GM19238 (cell line): Measurements from ENCODE around the gene TRAF3IP3.
A peak's percentile ranks its signal among the peaks of the same experiment; 100 is the strongest.

Experiments
- DNase-seq: peaks from one replicate; pipeline ENCODE4 v3.0.0; 2011; ENCODE audit warnings: low spot score; ENCODE audit not compliant: insufficient read length

TRAF3IP3 gene, protein sequence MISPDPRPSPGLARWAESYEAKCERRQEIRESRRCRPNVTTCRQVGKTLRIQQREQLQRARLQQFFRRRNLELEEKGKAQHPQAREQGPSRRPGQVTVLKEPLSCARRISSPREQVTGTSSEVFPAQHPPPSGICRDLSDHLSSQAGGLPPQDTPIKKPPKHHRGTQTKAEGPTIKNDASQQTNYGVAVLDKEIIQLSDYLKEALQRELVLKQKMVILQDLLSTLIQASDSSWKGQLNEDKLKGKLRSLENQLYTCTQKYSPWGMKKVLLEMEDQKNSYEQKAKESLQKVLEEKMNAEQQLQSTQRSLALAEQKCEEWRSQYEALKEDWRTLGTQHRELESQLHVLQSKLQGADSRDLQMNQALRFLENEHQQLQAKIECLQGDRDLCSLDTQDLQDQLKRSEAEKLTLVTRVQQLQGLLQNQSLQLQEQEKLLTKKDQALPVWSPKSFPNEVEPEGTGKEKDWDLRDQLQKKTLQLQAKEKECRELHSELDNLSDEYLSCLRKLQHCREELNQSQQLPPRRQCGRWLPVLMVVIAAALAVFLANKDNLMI

DNA sequence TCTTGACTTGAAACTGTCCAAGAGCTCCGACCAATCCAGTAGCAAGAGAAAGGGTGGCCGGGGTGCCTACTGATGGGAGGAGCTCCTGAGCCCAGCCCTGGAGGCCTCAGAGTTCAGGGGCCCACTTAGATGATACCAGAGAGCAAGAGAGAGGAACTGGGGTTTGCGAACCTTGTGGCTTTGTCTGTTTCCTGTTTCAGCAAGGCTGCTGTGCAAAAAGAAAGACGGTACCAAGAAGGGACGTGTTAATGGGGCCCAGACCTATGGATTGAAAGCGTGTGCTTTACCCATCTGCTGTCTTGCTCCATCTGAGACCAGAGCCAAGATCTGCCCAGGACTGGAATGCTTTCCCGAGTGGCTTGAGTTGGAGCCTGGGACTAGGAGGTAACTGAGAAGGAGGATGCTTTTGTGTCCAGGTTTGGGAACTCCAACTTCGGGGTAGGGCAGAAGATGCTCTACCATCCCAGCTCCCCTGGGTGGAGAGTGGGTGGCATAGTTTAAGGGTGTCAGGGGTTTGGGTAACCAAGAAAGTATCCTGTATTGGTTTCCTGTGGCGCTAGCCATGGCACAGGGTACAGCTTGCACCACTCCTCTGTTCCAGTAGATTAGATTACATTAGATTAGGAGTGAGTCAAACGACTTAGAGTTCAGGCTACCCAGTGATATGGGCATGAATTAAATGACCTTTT lies at the start of gene TRAF3IP3:
Gene TRAF3IP3, plus strand, starts transcription at position 128 of the 689 bp plus-strand sequence. CDS start 3,987 bp downstream, outside the sequence.
- peak; percentile 70 for DNase-seq

DNA sequence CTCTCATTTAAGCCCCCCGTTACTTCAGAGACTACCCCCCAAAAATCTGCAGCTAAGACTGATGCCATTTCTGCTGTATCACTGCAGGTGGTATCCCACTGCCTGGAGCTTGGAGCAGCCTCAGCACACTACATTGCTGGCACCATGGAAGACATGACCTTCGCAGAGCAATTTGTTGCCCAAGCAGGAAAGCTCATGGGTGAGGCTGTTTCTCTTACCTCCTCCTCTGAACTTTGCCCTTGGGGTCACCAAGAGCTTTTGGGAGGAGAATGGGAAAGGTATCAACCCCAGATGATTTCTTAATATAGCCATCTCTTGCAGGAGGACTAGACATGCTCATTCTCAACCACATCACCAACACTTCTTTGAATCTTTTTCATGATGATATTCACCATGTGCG lies 49.2 kb upstream of the TRAF3IP3 start:
- DNase-seq: no peak

DNA sequence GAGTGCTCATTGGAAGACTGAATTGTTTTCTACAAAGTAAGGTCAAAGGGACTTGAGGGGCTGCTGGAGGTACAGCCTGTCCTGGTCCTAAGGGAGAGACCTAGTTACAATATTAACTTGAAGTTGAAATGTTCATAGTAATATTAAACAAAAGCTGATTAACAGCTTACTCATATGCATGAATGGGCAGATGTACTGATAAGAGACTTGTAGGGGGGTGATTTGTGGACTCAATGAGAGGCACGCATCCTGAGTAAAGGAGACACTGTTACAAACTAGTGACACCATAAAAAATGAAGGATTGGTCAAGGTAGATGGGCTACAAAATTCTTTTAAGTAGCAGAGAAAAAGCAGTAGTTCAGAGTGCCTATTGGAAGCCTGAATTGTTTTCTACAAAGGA lies 48.5 kb upstream of the TRAF3IP3 start:
- DNase-seq: no peak

DNA sequence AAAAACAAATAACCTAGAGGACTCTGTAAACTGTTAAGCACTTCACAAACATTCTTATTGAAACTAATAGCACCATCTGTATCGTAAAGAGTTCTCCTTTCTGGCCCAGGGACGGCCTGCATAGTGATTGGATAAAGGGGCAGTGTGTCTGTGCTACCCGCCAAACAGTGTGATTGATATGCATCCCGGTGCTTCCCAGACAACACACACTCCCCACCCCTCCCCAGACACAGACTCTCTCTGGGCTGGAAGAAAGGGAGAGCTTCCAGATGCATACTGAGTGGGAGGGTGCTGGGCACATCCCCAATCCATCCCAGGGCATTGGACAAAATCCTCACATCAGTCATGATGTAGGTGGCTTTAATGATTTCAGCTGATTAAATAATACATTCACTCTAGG lies 47.6 kb upstream of the TRAF3IP3 start:
- DNase-seq: no peak

DNA sequence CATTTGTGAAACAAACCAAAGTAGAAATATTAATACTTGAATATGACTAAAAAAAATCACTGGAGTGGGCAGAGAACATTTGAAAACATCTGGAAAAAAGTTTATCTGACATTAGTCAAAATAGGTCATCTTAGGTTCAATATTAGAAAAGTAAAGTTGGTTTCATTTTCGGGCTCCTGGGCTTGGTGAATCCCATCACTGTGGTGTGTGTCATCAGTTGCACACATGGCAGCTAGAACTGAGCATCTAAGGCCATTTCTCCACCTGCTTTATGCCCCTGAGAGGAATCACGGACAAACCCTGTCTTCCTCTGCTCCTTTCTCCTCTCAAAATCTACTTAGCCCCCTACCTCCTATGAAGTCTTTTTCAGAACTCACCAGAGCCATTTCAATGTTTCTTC lies 45.8 kb upstream of the TRAF3IP3 start:
- no peak for DNase-seq

DNA sequence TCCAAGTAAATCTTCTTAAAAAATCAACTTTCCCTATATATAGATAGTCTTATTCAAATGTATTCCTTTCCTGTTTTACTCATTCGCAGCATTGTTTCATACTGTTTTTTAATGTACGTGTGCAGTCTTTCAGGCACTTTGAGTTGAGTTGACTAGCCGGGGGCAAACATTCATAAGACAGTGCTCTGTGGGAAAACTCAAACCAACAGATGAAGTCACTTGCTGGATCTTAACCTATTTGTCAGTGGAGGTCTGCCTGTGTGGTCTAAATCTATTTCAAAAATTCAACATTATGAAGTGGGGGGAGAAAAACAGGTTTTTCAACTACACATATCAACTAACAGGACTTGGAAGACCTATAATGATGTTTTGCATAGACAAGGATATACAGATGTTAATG lies 45.0 kb upstream of the TRAF3IP3 start:
- DNase-seq: no peak

DNA sequence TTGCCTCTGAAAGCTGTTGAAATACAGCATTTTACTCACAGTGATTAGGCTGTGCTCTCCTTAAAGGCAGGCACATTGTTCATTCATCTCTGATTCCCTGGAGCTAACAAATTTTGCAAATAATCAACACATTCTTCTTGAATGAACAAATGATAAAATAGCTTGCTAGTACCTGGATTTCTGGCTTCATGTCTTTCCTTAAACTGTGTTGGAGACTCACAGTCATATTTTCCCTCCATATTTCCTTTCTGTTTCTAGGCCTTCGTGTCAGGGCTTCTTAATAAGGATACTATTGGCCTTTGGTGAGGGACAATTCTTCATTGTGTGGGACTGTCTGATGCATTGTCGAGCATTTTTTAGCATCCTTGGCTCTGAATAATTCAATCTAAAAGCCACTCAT lies 41.5 kb upstream of the TRAF3IP3 start:
- no peak for DNase-seq

DNA sequence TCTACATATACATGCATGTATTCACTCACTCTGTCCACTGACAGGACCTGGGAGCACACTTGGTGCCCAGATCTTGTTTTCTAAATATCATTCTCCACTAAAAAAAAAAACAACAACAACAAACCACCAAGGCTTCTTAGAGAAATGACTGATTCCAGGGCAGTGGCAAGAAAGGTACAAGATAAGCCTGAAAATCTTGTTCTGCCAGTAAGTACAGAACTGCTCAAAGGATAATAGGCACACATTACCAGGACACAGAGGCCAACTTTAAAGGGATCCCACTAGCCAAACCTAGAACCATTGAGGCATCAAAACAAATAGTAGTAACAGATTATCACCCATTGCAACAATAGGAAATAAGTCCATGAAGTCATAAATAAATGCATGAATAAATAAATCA lies 40.5 kb upstream of the TRAF3IP3 start:
- no peak for DNase-seq

DNA sequence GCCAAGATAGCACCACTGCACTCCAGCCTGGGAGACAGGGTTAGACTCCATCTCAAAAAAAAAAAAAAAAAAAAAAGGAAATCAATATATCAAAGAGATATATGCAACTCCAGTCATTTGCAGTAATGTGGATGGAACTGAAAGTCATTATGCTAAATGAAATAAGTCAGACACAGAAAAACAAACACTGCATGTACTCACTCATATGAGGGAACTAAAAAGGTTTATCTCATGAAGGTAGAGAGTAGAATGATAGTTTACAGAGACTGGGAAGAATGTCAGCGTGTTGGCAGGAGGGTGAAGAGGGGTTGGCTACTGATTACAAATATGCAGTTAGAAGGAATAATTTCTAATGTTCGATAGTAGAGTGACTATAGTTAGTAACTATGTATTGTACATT lies 38.0 kb upstream of the TRAF3IP3 start:
- DNase-seq: no peak

DNA sequence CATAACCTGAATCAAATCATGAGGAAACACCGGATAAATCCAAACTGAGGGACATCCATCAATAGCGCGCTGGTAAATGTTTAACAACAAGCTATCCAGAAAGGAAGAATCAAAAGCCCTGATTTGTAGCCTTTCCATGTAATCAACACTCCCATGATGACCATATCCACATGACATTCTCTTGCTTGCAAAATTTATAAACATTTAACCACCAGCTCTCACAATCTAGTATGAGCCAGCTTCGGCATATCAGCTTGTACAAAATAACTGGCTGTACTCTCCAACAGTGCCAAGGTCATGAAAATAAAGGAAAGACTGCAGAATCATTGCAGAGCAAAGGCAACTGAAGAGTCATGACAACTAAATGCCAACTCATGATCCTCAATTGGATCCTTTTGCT lies 35.5 kb upstream of the TRAF3IP3 start:
- DNase-seq: no peak

DNA sequence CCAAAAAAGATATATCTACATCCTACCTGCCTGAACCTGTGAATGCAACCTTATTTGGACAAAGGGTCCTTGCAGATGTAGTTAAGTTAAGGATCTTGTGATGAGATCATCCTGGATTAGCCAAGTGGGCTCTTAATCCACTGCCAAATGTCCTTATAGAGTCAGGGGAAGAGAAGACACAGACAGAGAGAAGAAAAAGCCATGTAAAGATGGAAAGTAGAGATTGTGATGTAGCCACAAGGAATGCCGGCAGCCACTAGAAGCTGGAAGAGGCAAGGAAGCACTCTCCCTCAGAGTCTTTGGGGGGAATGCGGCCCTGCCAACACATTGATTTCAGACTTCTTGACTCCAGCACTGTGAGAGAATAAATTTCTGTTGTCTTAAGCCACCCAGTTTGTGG lies 35.0 kb upstream of the TRAF3IP3 start:
- no peak for DNase-seq

DNA sequence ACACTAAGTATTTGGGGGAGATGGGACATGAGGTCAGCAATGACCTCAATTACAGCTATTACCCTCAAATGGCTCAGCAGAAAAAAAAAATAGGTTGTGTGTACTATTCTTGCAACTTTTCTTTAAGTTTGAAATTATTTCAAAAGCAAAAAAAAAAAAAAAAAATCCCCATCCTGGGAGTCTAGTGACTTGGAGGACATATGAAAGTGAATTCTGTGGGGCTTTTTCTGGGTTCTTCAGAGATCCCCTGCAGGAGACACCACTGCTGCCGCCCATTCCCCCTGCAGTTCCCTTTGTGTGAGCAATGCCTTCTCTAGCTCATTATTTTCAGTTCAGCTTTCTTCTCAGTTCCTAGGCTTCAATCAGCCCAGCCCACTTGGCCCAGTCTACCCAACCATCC lies 34.5 kb upstream of the TRAF3IP3 start:
- no peak for DNase-seq

DNA sequence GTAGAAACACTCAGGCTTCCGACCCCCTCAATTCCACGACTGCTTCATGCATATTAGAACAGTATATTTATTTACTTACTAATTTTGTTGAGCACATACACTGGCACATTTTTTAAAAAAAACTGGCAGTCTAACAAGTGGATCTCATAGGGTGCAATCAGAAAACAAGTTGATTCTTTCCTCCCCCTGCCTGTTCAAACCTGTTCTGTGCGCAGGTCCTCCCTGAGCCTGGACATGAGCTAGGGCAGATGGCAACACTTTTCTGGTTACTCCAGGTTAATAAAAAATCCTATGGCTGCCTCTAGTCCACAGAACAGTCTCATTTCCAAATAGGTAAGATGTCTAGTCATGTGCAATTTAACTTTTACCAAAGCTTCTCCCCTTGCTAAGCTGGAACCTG lies 32.6 kb upstream of the TRAF3IP3 start:
- no peak for DNase-seq

DNA sequence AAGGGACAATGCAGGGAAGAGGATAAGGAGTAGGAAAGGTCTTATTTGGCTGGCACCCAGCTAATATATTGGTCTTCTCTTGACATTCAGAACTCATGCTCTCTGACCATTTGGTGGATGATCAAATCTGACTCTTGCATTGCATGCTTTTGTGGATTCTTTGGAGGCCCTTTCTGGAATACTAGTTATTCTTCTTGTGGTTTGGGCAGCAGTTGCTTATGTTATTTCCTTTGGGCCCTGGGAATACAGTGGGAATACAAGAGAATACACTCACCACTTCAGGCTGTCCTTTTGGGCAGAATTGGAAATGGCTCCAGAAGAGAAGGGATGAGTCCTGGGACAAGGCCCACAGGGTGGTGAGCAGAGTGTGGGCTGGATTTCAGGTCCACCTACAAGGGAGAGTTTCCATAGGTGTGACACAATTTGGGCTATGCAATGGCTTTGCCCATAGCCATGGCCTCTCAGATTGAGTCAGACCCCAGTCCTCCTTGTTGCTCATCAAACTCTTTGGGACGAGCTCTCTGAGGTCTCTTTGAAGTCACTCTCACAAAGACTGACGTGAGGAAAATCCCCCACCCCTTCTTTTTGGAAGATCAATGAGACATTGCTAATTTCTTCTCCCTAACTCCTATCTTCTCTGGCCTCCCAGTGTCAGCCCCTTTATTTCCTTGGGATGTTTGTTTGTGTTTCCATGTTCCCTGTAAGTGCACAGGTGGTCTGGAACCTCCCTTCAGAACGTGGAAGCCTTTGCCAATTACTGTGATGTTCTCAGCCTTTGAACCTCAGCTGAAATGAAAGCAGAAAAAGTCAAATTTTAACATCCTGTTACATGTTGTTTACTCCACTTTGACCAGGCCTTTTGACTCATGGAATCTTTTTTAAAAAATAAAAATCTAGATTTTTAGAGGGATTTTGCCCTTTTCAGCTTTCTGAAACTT lies 31.8 kb upstream of the TRAF3IP3 start:
- DNase-seq: no peak

DNA sequence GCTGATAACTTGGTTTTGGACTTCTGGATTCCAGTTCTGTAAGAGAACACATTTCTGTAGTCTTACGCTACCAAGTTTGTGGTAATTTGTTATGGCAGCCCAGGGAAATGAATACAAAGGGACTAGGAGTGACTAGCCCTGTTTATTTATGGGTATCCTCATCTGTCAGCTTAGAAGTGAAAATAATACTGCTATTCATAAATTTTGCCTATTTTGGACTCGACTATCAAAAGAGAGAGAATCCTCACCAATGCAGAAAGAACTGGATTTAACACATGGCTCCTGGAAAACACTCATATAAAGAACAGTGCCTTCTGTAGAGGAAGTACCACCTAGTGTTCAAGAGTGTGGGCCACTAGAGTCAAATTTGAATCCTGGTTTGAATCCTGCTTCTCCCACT lies 28.6 kb upstream of the TRAF3IP3 start:
- no peak for DNase-seq

DNA sequence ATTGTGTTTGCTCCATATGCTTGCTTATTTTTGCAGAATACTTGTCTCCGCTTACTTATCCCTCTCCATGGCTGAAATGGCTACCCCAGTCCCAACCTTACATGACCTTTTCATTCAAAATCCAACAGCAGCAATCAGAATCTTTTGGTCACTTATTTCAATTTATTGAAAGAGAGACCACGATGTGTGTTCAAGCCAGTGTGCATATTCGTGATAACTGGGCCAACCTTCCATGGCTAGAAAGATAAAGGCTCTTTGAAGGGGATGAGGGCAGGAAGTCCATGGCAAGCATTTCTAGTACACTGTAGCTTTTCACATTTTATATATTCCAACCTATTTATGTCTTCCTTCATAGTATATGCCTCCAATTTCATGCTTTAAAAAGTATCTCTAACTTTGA lies 28.1 kb upstream of the TRAF3IP3 start:
- no peak for DNase-seq

DNA sequence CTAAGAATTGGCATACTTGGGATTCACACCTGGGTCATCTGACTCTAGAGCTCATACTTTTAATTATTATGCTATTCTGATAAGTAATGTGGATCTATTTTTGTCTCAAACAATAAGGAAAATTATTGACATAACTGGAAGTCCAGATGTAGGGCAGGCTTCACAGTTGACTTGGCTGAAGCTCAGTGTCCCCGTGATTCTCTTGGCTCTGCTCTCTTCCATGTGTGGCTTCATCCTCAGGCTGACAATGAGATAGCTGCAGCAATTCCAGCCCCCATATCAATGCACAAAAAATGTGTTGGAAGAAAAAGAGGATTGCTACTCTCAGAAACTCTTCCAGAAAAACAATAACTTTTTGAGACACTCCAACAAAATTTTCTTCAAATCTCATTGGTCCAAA lies 27.4 kb upstream of the TRAF3IP3 start:
- no peak for DNase-seq

DNA sequence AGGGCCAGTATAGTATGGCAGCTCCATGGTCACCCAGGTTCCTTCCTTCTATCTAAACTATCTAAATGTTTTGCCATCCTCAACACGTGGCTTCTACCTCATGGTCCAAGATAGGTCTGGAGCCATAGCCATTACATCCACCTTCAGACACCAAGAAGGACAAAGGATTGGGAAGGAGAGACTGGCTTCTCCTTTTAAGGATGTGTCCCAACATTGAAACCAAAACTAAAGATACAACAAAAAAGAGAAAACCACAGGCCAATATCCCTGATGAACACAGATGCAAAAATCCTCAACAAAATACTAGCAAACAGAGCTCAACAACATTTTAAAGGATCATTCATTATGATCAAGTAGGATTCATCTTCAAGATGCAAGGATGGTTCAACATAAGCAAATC lies 26.4 kb upstream of the TRAF3IP3 start:
- DNase-seq: no peak

DNA sequence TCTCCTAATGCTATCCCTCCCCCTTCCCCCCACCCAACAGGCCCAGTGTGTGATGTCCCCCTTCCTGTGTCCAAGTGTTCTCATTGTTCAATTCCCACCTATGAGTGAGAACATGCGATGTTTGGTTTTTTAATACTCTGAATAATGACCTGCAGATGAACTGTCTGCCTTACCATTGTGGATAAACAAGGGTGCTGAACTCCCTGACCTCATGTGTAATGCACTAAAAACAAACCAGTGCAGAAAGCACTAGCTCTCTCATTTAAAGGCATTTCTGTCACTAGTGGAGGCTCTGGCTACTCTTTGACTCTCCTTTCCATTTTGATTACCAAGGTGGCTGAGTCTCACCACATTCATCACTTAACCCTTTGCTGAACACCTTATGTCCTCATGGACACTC lies 23.1 kb upstream of the TRAF3IP3 start:
- no peak for DNase-seq

DNA sequence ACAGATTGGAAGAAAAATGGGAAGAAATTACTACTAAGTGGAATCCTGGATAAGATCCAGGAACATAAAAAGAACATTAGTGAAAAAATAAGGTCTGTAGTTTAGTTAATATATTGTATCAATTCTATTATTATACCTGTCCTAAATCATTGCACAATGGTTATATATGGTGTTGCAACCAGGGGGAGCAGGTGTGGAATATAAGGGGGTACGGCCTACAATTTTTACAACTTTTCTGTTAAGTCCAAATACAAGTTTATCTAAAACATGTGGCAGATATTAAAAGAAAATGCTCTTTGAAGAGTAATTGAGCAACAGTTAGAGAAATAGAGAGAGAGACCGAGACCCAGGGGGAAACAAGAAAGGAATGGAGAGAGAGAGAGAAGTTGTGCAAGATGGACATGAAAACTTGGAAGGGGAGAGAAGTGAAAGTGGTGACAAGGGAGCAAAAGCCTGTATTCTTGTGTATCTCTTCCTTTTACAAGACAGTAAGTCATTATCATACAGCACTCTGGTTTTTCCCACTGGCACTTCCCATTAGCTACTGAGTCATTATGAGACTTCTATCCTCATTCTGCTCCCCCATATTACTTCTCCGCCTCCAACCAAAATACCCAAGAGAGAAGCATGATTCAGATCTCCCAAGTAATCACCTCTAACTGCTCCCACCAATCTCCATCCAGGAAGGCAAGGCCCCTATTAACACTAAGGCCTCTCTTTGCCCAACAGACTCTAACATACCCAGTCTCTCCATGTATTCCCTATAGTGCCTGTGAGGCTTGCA lies 22.3 kb upstream of the TRAF3IP3 start:
- DNase-seq: no peak
